ENCODE data around the gene ARFIP2. TPM values are rescaled to one million over a fixed set of nuclear protein-coding genes. Genes with fewer than 3 reads are reported as not detected.

Gene ARFIP2
- total and polyA plus RNA-seq, 2 of the 8 experiments (the other 6 are each of a cell fraction or from before 2014, with no cell fraction given): 48.3 to 48.7 TPM

DNA sequence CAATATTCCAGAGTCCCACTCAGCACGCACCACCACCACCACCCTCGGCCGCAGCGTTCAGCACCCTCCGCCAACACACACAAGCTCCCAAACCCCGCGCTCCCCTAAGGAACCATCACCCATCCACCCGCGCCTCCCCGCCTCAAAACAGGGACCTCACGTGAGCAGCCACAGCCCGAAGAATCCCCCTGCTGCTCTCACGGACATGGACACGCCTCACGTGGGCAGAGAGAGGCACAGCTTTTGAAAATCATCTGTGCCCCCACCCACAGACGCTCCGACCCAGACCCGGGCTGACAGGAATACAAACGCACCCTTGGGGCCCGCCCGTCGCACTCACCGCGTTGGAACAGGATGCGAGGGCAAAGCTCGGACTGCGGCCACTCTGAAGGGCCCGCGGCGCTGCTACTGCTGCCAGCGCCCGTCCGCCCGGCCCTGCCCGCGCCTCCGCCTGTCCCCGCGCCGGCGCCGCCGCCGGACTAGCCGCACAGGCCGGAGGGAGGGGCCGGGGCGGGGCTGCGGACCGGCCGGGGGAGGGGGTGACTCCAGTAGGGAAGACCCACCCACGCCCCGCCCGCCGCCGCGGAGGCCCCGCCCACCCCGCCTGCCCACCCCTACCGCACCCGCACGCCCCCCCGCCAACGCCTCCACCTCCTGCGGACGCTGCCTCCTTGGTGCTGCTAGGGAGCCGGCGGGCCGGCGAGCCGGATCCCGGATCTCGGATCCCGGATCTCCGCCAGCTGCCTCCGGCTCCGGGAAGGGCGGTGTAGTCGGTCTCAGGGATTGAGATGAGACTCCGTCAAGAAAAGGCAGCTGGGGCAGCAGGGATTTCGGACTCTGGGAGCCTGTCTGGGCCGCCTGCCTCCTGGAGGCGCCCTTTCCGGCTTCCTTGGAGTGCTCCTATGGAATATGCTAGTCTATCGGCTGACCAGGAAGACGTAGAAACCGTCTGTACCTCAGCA, 7.4 kb downstream of the ARFIP2 start, which contains the start of gene TRIM3:
TRIM3 (minus strand) TSS at position 491 of the 962 bp plus-strand sequence. CDS start 8,246 bp downstream, outside the sequence.
- peaks cover 13 to 24% (median 19%) of the 10 kb centered on the region in 4 experiments for H3K36me3 ChIP-seq (ENCODE audit: control insufficient read depth in 2 of 4, insufficient read depth in 4 of 4, low read length in 3 of 4)
- no peak within 1 kb of the TSS for H3K23ac ChIP-seq (ENCODE audit: insufficient read length)
- H3K4ac ChIP-seq (replicated peaks; ENCODE audit: insufficient read length, low read depth, low read length): no peak within 1 kb of the TSS
- no peaks in the 10 kb centered on the region for H3K79me1 ChIP-seq (ENCODE audit: low read depth, low read length)
- no peaks in the 10 kb centered on the region for H3K9me3 ChIP-seq (ENCODE audit: insufficient read depth in 2 of 2, low read depth in 1 of 2, low read length in 1 of 2)
- no peaks in the 10 kb centered on the region for H3K79me2 ChIP-seq (ENCODE audit: control insufficient read depth in 1 of 2, insufficient read depth in 2 of 2, low read length in 2 of 2)
- peak within 1 kb of the TSS; percentile 81; the same call in 1 of the 2 replicates for H4K8ac ChIP-seq (ENCODE audit: extremely low read depth, insufficient read depth, low read length)
- H3K9ac ChIP-seq (replicated peaks in 1 of 4; ENCODE audit: extremely low read depth in 1 of 4, low read depth in 3 of 4, low read length in 3 of 4): peak within 1 kb of the TSS in 3 of 4 experiments; percentile 35 to 66 (median 60); a peak in 6 of 7 replicates
- FAIRE-seq (no peak), DNase-seq (ENCODE audit: low read depth in 1 of 2, low spot score in 2 of 2) (peak; percentile 46 to 88)
- H2BK120ac ChIP-seq (replicated peaks; ENCODE audit: low read depth, low read length): no peak within 1 kb of the TSS
- H3K56ac ChIP-seq (replicated peaks; ENCODE audit: insufficient read length, low read depth, low read length): peak within 1 kb of the TSS; percentile 9
- H3K27ac ChIP-seq (ENCODE audit: low read depth, low read length): no peak within 1 kb of the TSS; the same call in 1 of the 2 replicates
- no peak within 1 kb of the TSS for H3K14ac ChIP-seq (ENCODE audit: insufficient read length)
- peak within 1 kb of the TSS; percentile 80 to 99 for H3K4me2 ChIP-seq (ENCODE audit: insufficient read depth in 1 of 2, low read depth in 2 of 2, low read length in 2 of 2)
- WGBS, 2 experiments (ENCODE audit: extremely low coverage in 1 of 2, insufficient coverage in 1 of 2, insufficient read length in 1 of 2, insufficient replicate concordance in 2 of 2, low coverage in 1 of 2, low lambda C conversion rate in 2 of 2, missing lambda C conversion rate in 1 of 2): 4% methylated on average over 41 of the region's 87 CpGs; no CpG with 5 or more reads in 1 of the 2 experiments
- H3K23me2 ChIP-seq (ENCODE audit: low read depth, low read length): peaks cover 10% of the 10 kb centered on the region; the same call in 1 of the 2 replicates
- peaks cover 9 to 20% (median 15%) of the 10 kb centered on the region in 4 experiments for H3K4me1 ChIP-seq (replicated peaks in 1 of 4; ENCODE audit: control insufficient read depth in 3 of 4, insufficient read depth in 4 of 4, low read length in 3 of 4)
- H4K91ac ChIP-seq (replicated peaks; ENCODE audit: insufficient read length, low read length): no peak within 1 kb of the TSS
- peak within 1 kb of the TSS; percentile 42; the same call in 1 of the 2 replicates for H2BK5ac ChIP-seq (ENCODE audit: low read depth, low read length)
- no peak within 1 kb of the TSS for H4K5ac ChIP-seq (ENCODE audit: insufficient read length, low read depth, low read length)
- no peak within 1 kb of the TSS for H2BK20ac ChIP-seq (ENCODE audit: low read length)
- no peak within 1 kb of the TSS for H2BK12ac ChIP-seq (ENCODE audit: low read depth, low read length)
- H2AK5ac ChIP-seq (ENCODE audit: low read depth, low read length): no peak within 1 kb of the TSS
- H3K27me3 ChIP-seq (replicated peaks in 1 of 4; ENCODE audit: control insufficient read depth in 3 of 4, extremely low read depth in 1 of 4, insufficient read depth in 3 of 4, low read length in 3 of 4): no peaks in the 10 kb centered on the region; a peak in 1 of 7 replicates
- H4K20me1 ChIP-seq (replicated peaks in 1 of 2; ENCODE audit: control insufficient read depth in 1 of 2, insufficient read depth in 2 of 2, low read length in 2 of 2): peaks cover 1 to 6% of the 10 kb centered on the region in 2 experiments
- POLR2A ChIA-PET (ENCODE audit: partially characterized antibody): interaction anchor here (0.7 to 1.7 kb wide), 12 partner anchors 8 to 157 kb away, joined by 3 to 12 read pairs (median 4); partner anchors contain the start of genes DNHD1 and TIMM10B
- H2BK15ac ChIP-seq (ENCODE audit: low read length): 0 out of 2 replicates have a peak within 1 kb of the TSS, but pooled peaks have one; percentile 33
- H2AFZ ChIP-seq (ENCODE audit: low read length): peak within 1 kb of the TSS; percentile 62
- peak within 1 kb of the TSS; percentile 73 to 97 (median 80) for H3K4me3 ChIP-seq (ENCODE audit: extremely low read depth in 1 of 4, insufficient read depth in 2 of 4, low read depth in 3 of 4, low read length in 4 of 4)
- H3K18ac ChIP-seq (ENCODE audit: extremely low read depth, low read length): peak within 1 kb of the TSS; percentile 56
- CTCF ChIA-PET (ENCODE audit: partially characterized antibody): interaction anchor here (1.0 to 7.0 kb wide), 10 partner anchors 19 to 95 kb away, joined by 3 to 69 read pairs (median 13); partner anchors contain the start of genes APBB1, DNHD1 and HPX
- TF ChIP-seq POLR2AphosphoS5 (IDR thresholded peaks at IDR 0.05; ENCODE audit: low read depth, low read length): peak; percentile 19; the same call in 1 of the 2 replicates
- no peak for TF ChIP-seq SUZ12 (IDR thresholded peaks at IDR 0.05; ENCODE audit: low read length)
- TF ChIP-seq EP300 (IDR thresholded peaks at IDR 0.05; ENCODE audit: borderline replicate concordance in 1 of 2, low read depth in 2 of 2, low read length in 2 of 2): 0 out of 3 replicates have a peak, but pooled peaks of 1 of the 2 experiments have one; percentile 6
- TF ChIP-seq, protein P1, sequence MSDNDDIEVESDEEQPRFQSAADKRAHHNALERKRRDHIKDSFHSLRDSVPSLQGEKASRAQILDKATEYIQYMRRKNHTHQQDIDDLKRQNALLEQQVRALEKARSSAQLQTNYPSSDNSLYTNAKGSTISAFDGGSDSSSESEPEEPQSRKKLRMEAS (IDR thresholded peaks at IDR 0.05): 0 out of 2 replicates have a peak, but pooled peaks have one; percentile 11
- TF ChIP-seq POLR2A (IDR thresholded peaks at IDR 0.05; ENCODE audit: control extremely low read depth in 1 of 2, low read depth in 2 of 2, low read length in 2 of 2): 0 out of 3 replicates have a peak, but pooled peaks of 1 of the 2 experiments have one; percentile 21
- TF ChIP-seq HDAC6 (IDR thresholded peaks at IDR 0.05; ENCODE audit: low read depth, low read length): no peak
- TF ChIP-seq E2F6 (IDR thresholded peaks at IDR 0.05): no peak
- peak; percentile 58; the same call in 1 of the 2 replicates for TF ChIP-seq TAF1 (IDR thresholded peaks at IDR 0.05; ENCODE audit: low read depth, low read length)
- peak; percentile 40; the same call in 1 of the 2 replicates for TF ChIP-seq SP1 (IDR thresholded peaks at IDR 0.05; ENCODE audit: low read depth, low read length)
